Gastrocnemius medialis (tissue), 4 donors: ENCODE data around the gene VSIG1.

Source experiments
- POLR2A ChIP-seq, 2 donors: fragments of 450-650 bp; IDR thresholded peaks; one replicate each; pipeline ENCODE4 v1.6.1; 2017; ENCODE audit warnings: antibody characterized with exemption in 2 of 2, mild to moderate bottlenecking in 2 of 2, moderate library complexity in 2 of 2
- TF ChIP-seq, protein P1 (sequence below), 5 experiments: fragments of 450-650 bp in 3 of 5; fragments of 200-600 bp in 2 of 5; sonication (generic) in 2 of 5; IDR thresholded peaks in 4 of 5; conservative IDR thresholded peaks in 1 of 5; 1 replicate in 4 of 5; 2 replicates in 1 of 5; pipeline ENCODE4 v1.5.1; 2016 to 2019; ENCODE audit warnings: antibody characterized with exemption in 5 of 5, mild to moderate bottlenecking in 3 of 5, moderate library complexity in 3 of 5

DNA sequence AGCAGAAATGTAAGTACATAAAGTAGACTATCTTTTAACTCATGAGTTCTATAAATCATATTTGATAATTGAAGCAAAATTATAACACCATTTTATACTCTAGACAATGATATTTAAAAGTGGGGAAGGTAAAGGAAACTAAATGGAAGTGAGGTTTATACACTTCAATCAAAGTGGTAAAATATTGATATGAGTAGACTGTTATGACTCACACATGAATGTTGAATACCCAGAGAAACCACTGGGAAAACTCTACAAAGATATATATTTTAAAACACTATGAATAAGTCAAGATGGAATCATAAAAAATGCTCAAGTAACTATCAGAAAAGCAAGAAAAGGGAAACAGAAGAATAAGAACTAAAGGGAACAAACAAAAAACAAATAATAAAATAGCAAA is 8.4 kb downstream of the VSIG1 start:
- TF ChIP-seq, protein P1, sequence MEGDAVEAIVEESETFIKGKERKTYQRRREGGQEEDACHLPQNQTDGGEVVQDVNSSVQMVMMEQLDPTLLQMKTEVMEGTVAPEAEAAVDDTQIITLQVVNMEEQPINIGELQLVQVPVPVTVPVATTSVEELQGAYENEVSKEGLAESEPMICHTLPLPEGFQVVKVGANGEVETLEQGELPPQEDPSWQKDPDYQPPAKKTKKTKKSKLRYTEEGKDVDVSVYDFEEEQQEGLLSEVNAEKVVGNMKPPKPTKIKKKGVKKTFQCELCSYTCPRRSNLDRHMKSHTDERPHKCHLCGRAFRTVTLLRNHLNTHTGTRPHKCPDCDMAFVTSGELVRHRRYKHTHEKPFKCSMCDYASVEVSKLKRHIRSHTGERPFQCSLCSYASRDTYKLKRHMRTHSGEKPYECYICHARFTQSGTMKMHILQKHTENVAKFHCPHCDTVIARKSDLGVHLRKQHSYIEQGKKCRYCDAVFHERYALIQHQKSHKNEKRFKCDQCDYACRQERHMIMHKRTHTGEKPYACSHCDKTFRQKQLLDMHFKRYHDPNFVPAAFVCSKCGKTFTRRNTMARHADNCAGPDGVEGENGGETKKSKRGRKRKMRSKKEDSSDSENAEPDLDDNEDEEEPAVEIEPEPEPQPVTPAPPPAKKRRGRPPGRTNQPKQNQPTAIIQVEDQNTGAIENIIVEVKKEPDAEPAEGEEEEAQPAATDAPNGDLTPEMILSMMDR (IDR thresholded peaks at IDR 0.05 in 4 of 5, conservative IDR thresholded peaks at IDR 0.05 in 1 of 5), result no peak
- TF ChIP-seq POLR2A (IDR thresholded peaks at IDR 0.05), result no peak
